GM06990 (cell line): Measurements from ENCODE around the gene PHACTR1.

Experiments
- DNase-seq: peaks from one replicate; pipeline ENCODE4 v3.0.0-alpha.2; 2011; ENCODE audit not compliant: insufficient read length; ENCODE audit errors: extremely low read depth
- H3K27me3 ChIP-seq: replicated peaks from 2 replicates; pipeline ENCODE4 v1.6.0; 2011; ENCODE audit warnings: low read length; ENCODE audit not compliant: control insufficient read depth, insufficient read depth
- H3K36me3 ChIP-seq: 2 replicates; pipeline ENCODE4 v1.5.1; 2011; ENCODE audit warnings: low read length; ENCODE audit not compliant: control insufficient read depth, insufficient read depth
- H3K4me3 ChIP-seq: replicated peaks from 2 replicates; pipeline ENCODE4 v1.5.1; 2011; ENCODE audit warnings: low read depth, mild to moderate bottlenecking, control low read depth, low read length
- CTCF ChIP-seq: IDR thresholded peaks from 2 replicates; pipeline ENCODE4 v1.5.1; 2011; ENCODE audit warnings: low read length, control low read depth, mild to moderate bottlenecking, inconsistent platforms; ENCODE audit not compliant: insufficient read depth, poor library complexity, severe bottlenecking

Gene PHACTR1

GRCh38 chr6:12815884-12816600 is 99.5 kb downstream of the PHACTR1 start:
- Histone ChIP-seq H3K27me3 (no peaks in the 10 kb centered on the region; the same call in 1 of the 2 replicates), H3K4me3 (no peak overlapping the region), H3K36me3 (no peaks in the 10 kb centered on the region)
- no peak for TF ChIP-seq CTCF
- no peak for DNase-seq

GRCh38 chr6:12818324-12818723 is 101.8 kb downstream of the PHACTR1 start:
- Histone ChIP-seq H3K27me3 (no peaks in the 10 kb centered on the region; the same call in none of the 2 replicates), H3K36me3 (no peaks in the 10 kb centered on the region), H3K4me3 (no peak overlapping the region)
- DNase-seq = no peak
- no peak for TF ChIP-seq CTCF

- no peak for TF ChIP-seq CTCF
- H3K4me3 ChIP-seq = no peak overlapping the region
- H3K36me3 ChIP-seq = no peaks in the 10 kb centered on the region
- no peak for DNase-seq
- no peaks in the 10 kb centered on the region; the same call in 1 of the 2 replicates for H3K27me3 ChIP-seq
Observed at GRCh38 chr6:12823847-12824246, 107.3 kb downstream of the PHACTR1 start.

- no peaks in the 10 kb centered on the region for H3K36me3 ChIP-seq
- H3K4me3 ChIP-seq = no peak overlapping the region
- no peaks in the 10 kb centered on the region; the same call in 1 of the 2 replicates for H3K27me3 ChIP-seq
- no peak for DNase-seq
- TF ChIP-seq CTCF = no peak
Observed at GRCh38 chr6:12826584-12826983, 110.0 kb downstream of the PHACTR1 start.

GRCh38 chr6:12827921-12828320 is 111.4 kb downstream of the PHACTR1 start:
- H3K4me3 ChIP-seq = no peak overlapping the region
- no peaks in the 10 kb centered on the region for H3K27me3 ChIP-seq
- DNase-seq = no peak
- TF ChIP-seq CTCF = no peak
- H3K36me3 ChIP-seq = no peaks in the 10 kb centered on the region
